Stomach (tissue), 9 donors: ENCODE results near the gene FOXD2. TPM values are rescaled to one million over a fixed set of nuclear protein-coding genes. Genes with fewer than 3 reads are reported as not detected.

Source experiments
- DNase-seq, 2 donors: peaks; one replicate each; pipeline versions ENCODE4 v3.0.0 to v3.0.0-alpha.2; 2013 to 2019
- H3K27ac ChIP-seq, 5 donors: fragments of 200-600 bp in 4 of 5; sonication (generic) in 4 of 5; one replicate each; pipeline ENCODE4 v1.5.1; 2013 to 2019; ENCODE audit warnings: mild to moderate bottlenecking in 1 of 5, moderate library complexity in 1 of 5
- H3K27me3 ChIP-seq, 3 donors: fragments of 200-600 bp; sonication (generic); one replicate each; pipeline ENCODE4 v1.5.1; 2017 to 2019; ENCODE audit warnings: mixed run types in 1 of 3
- H3K36me3 ChIP-seq, 4 donors: fragments of 200-600 bp; sonication (generic); 1 replicate in 3 of 4; 2 replicates in 1 of 4; pipeline ENCODE4 v1.5.1; 2016 to 2019
- H3K4me1 ChIP-seq, 4 donors: fragments of 200-600 bp; sonication (generic); one replicate each; pipeline ENCODE4 v1.5.1; 2016 to 2019
- H3K4me3 ChIP-seq, 4 donors: fragments of 200-600 bp; sonication (generic) in 3 of 4; one replicate each; pipeline ENCODE4 v1.5.1; 2016 to 2019; ENCODE audit warnings: mild to moderate bottlenecking in 1 of 4
- H3K9me3 ChIP-seq, 4 donors: fragments of 200-600 bp; sonication (generic); one replicate each; pipeline ENCODE4 v1.5.1; 2016 to 2019
- CTCF ChIP-seq, 7 experiments: fragments of 450-650 bp in 4 of 7; fragments of 200-600 bp in 3 of 7; sonication (generic) in 3 of 7; IDR thresholded peaks; one replicate each; pipeline ENCODE4 v1.5.1; 2016 to 2019; ENCODE audit warnings: antibody characterized with exemption in 7 of 7, control low read depth in 2 of 7, mild to moderate bottlenecking in 1 of 7
- EP300 ChIP-seq: sonication (generic); formaldehyde crosslinking; IDR thresholded peaks from one replicate; pipeline ENCODE4 v1.6.1; 2017; ENCODE audit warnings: antibody characterized with exemption
- POLR2A ChIP-seq, 4 donors: fragments of 450-650 bp; IDR thresholded peaks; one replicate each; pipeline ENCODE4 v1.6.1; 2016; ENCODE audit warnings: antibody characterized with exemption in 4 of 4, control low read depth in 2 of 4, mild to moderate bottlenecking in 1 of 4, moderate library complexity in 1 of 4
- POLR2AphosphoS5 ChIP-seq, 3 donors: sonication (generic); formaldehyde crosslinking; IDR thresholded peaks; one replicate each; pipeline ENCODE4 v1.6.1; 2016; ENCODE audit warnings: antibody characterized with exemption in 3 of 3
- WGBS, 5 donors: extraction: QIAGEN DNeasy Blood & Tissue Kit in 3 of 5; methylation state at CpG; one replicate each; pipeline versions ENCODE4 v1.1.5 to v1.1.7; 2013 to 2018; 5-methylcytosine and 5-hydroxymethylcytosine counted together
- intact Hi-C: fragments of 100-400 bp; cut with DNase I; formaldehyde crosslinking; loops from one replicate; pipeline ENCODE4 v1.15.1; 2023; ENCODE audit warnings: low total_unique reads
- polyA plus RNA-seq, 3 donors: library from polyadenylated mRNA; stranded (reverse); fragments of 200-250 nt; gene quantifications; one replicate each; pipeline ENCODE4 v1.2.3, GENCODE V29; 2013
- total RNA-seq, 5 donors: library from RNA; depleted of rRNA; stranded (reverse); fragments of >200 nt; gene quantifications; one replicate each; pipeline versions ENCODE4 v1.1.0 to v1.2.3, GENCODE V29; 2014 to 2016
- donor health status: healthy with polysubstance abuse.
- donor health status: Bipolar disorder and iron deficiency.
- donor health status: healthy.

The FOXD2 gene
- total and polyA plus RNA-seq, 8 donors: under 0.01 to 47.5 (median 0.12) TPM; not detected in 4

GRCh38 chr1:47433037-47433421 lies 4.8 kb upstream of the FOXD2 start:
- Histone ChIP-seq H3K4me3 (peak overlapping the region in 2 of 4 donors; percentile 20 to 30), H3K9me3 (no peaks in the 10 kb centered on the region), H3K27me3 (peaks cover 26 to 100% (median 40%) of the 10 kb centered on the region in 3 donors), H3K4me1 (peaks cover 45 to 64% (median 53%) of the 10 kb centered on the region in 4 donors), H3K36me3 (no peaks in the 10 kb centered on the region), H3K27ac (no peak overlapping the region)
- DNase-seq: no peak
- intact Hi-C loops: loop anchor here (5.0 kb wide), 1 partner anchor 279 kb away; no protein-coding TSS in a partner anchor
- TF ChIP-seq EP300: no peak
- no peak for TF ChIP-seq CTCF (IDR thresholded peaks at IDR 0.05)
- TF ChIP-seq POLR2A (IDR thresholded peaks at IDR 0.05): no peak
- WGBS, 5 donors: 27 to 38% (median 37%) methylated on average over 9 to 17 of the region's 17 CpGs

GRCh38 chr1:47433477-47434050 lies 4.3 kb upstream of the FOXD2 start:
- peak overlapping the region in 2 of 4 donors; percentile 13 to 32 for H3K4me3 ChIP-seq
- WGBS, 5 donors: 18 to 30% (median 21%) methylated on average over 25 to 30 of the region's 30 CpGs
- peaks cover 27 to 100% (median 44%) of the 10 kb centered on the region in 3 donors for H3K27me3 ChIP-seq
- no peaks in the 10 kb centered on the region for H3K9me3 ChIP-seq
- intact Hi-C loops: loop anchor here (5.0 kb wide), 1 partner anchor 279 kb away; no protein-coding TSS in a partner anchor
- no peaks in the 10 kb centered on the region for H3K36me3 ChIP-seq
- no peak overlapping the region for H3K27ac ChIP-seq
- TF ChIP-seq POLR2AphosphoS5 (IDR thresholded peaks at IDR 0.05) (no peak), CTCF (IDR thresholded peaks at IDR 0.05) (no peak), POLR2A (IDR thresholded peaks at IDR 0.05) (no peak), EP300 (no peak)
- no peak for DNase-seq
- peaks cover 46 to 68% (median 57%) of the 10 kb centered on the region in 4 donors for H3K4me1 ChIP-seq

- no peaks in the 10 kb centered on the region for H3K9me3 ChIP-seq
- intact Hi-C loops: loop anchor here (5.0 kb wide), 1 partner anchor 278 kb away; no protein-coding TSS in a partner anchor
- H3K36me3 ChIP-seq: no peaks in the 10 kb centered on the region
- peak; percentile 81 to 86 for DNase-seq
- TF ChIP-seq POLR2AphosphoS5 (IDR thresholded peaks at IDR 0.05) (peak in 1 of 3 donors; percentile 27), POLR2A (IDR thresholded peaks at IDR 0.05) (no peak), CTCF (IDR thresholded peaks at IDR 0.05) (peak in 1 of 7 experiments; percentile 16), EP300 (no peak)
- peaks cover 53 to 75% (median 64%) of the 10 kb centered on the region in 4 donors for H3K4me1 ChIP-seq
- H3K27ac ChIP-seq: no peak overlapping the region
- H3K4me3 ChIP-seq: peak overlapping the region in 2 of 4 donors; percentile 13 to 32
- H3K27me3 ChIP-seq: peaks cover 27 to 100% (median 51%) of the 10 kb centered on the region in 3 donors
- WGBS, 5 donors: 4 to 23% (median 15%) methylated on average over 43 to 51 of the region's 51 CpGs
These were observed 3.6 kb upstream of the FOXD2 start for GRCh38 chr1:47434051-47434842.

DNA sequence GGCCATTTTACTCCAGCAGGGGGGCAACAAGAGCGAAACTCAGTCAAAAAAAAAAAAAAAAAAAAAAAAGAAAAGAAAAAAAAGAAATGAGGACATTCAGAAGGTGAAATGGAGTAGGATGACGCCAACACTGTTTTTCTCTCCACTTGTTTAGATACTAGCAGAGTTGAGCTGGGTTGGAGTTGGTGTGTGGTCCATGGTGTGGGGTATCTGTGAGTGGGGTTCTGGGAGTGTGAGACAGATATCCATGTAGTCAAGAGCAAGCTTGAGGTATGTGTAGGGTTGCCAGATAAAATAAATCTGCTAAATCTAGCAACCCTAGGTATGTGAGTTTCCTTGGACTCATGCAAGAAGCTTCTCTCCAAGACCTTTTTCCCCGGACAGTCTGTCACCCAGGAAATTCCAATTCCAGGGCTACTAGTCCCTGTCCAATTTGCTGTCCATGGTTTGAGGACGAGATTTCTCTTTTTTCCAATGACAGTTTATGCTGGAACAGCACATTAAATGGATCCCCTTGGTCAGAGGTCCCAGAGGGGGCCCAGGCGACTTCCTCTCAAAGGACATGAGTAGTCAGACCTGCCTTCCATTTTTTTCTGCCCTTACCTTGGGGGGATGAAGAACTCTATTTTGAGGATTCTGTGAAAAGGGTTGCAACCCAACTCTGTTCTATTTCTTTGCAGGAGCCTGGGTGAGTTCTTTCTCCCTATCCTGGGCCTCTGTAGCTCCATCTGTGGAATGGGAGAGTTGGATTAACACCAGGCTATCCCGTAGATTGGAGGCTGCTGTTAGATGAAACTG lies 2.1 kb upstream of the FOXD2 start:
- Histone ChIP-seq H3K36me3 (no peaks in the 10 kb centered on the region), H3K27ac (no peak overlapping the region), H3K4me1 (peaks cover 57 to 80% (median 67%) of the 10 kb centered on the region in 4 donors), H3K9me3 (no peaks in the 10 kb centered on the region), H3K4me3 (peak overlapping the region in 1 of 4 donors; percentile 52), H3K27me3 (peaks cover 27 to 100% (median 57%) of the 10 kb centered on the region in 3 donors)
- intact Hi-C loops: no loop called here
- 59 to 72% (median 69%) methylated on average over 5 to 6 of the region's 6 CpGs for WGBS, 5 donors
- no peak for TF ChIP-seq POLR2AphosphoS5 (IDR thresholded peaks at IDR 0.05)
- no peak for TF ChIP-seq POLR2A (IDR thresholded peaks at IDR 0.05)
- no peak for TF ChIP-seq EP300
- TF ChIP-seq CTCF (IDR thresholded peaks at IDR 0.05): no peak
- DNase-seq: no peak
